H1 (cell line): ENCODE data around the gene SLC9A3. TPM values are rescaled to one million over a fixed set of nuclear protein-coding genes. Genes with fewer than 3 reads are reported as not detected.

Source experiments
- CTCF ChIA-PET: fragments of 300-600 bp; sonication (Branson Sonifier 250); formaldehyde crosslinking; loops from one replicate; lab custom pipeline; 2021; ENCODE audit not compliant: partially characterized antibody; lab: Charles Lee
- POLR2A ChIA-PET: fragments of 300-600 bp; sonication (Branson Sonifier 250); formaldehyde crosslinking; loops from one replicate; lab custom pipeline; 2021; ENCODE audit warnings: inconsistent platforms; ENCODE audit not compliant: partially characterized antibody; lab: Charles Lee
- DNase-seq, 2 experiments: peaks; one replicate each; pipeline versions ENCODE4 v3.0.0 to v3.0.0-alpha.2; 2010 to 2022; ENCODE audit warnings: low spot score in 2 of 2, low read depth in 1 of 2, mixed read lengths in 1 of 2
- FAIRE-seq: peaks from 2 replicates; lab custom pipeline; 2011; peaks lifted over from hg19 to GRCh38; lab: Jason Lieb, UNC
- H2AFZ ChIP-seq: 2 replicates; pipeline ENCODE4 v1.8.1; 2012; ENCODE audit warnings: low read length, inconsistent platforms
- H2AK5ac ChIP-seq: 2 replicates; pipeline ENCODE4 v1.6.1; 2013; ENCODE audit warnings: low read depth, low read length
- H2BK120ac ChIP-seq: replicated peaks from 2 replicates; pipeline ENCODE3; 2013; ENCODE audit warnings: low read depth, low read length, inconsistent platforms
- H2BK12ac ChIP-seq: 2 replicates; pipeline ENCODE4 v1.6.1; 2013; ENCODE audit warnings: low read depth, low read length
- H2BK15ac ChIP-seq: 2 replicates; pipeline ENCODE4 v1.6.1; 2013; ENCODE audit warnings: low read length
- H2BK20ac ChIP-seq: 2 replicates; pipeline ENCODE4 v1.6.1; 2013; ENCODE audit warnings: low read length
- H2BK5ac ChIP-seq: 2 replicates; pipeline ENCODE4 v1.6.1; 2013; ENCODE audit warnings: low read depth, low read length
- H3K14ac ChIP-seq: 2 replicates; pipeline ENCODE4 v1.6.1; 2013; ENCODE audit warnings: inconsistent platforms; ENCODE audit not compliant: insufficient read length
- H3K18ac ChIP-seq: 2 replicates; pipeline ENCODE4 v1.6.1; 2013; ENCODE audit warnings: low read length; ENCODE audit errors: extremely low read depth
- H3K23ac ChIP-seq: 2 replicates; pipeline ENCODE4 v1.6.1; 2013; ENCODE audit warnings: inconsistent platforms; ENCODE audit not compliant: insufficient read length
- H3K23me2 ChIP-seq: 2 replicates; pipeline ENCODE4 v1.6.1; 2013; ENCODE audit warnings: low read depth, low read length
- H3K27ac ChIP-seq: 2 replicates; pipeline ENCODE4 v1.6.1; 2011; ENCODE audit warnings: low read depth, low read length, inconsistent platforms
- H3K27me3 ChIP-seq, 4 experiments: replicated peaks in 1 of 4; 1 replicate in 1 of 4; 2 replicates in 3 of 4; pipeline versions ENCODE4 v1.6.1 to v1.8.1; 2011 to 2013; ENCODE audit warnings: low read length in 3 of 4, mild to moderate bottlenecking in 3 of 4, inconsistent platforms in 2 of 4, mixed read lengths in 2 of 4, moderate library complexity in 1 of 4; ENCODE audit not compliant: control insufficient read depth in 3 of 4, insufficient read depth in 3 of 4; ENCODE audit errors: extremely low read depth in 1 of 4
- H3K36me3 ChIP-seq, 4 experiments: 2 replicates each; pipeline versions ENCODE4 v1.6.1 to v1.8.1; 2011 to 2013; ENCODE audit warnings: mild to moderate bottlenecking in 4 of 4, low read length in 3 of 4, moderate library complexity in 2 of 4, control low read depth in 1 of 4, inconsistent platforms in 1 of 4; ENCODE audit not compliant: insufficient read depth in 4 of 4, control insufficient read depth in 2 of 4
- H3K4ac ChIP-seq: replicated peaks from 2 replicates; pipeline ENCODE3; 2013; ENCODE audit warnings: low read length, low read depth, mixed read lengths, inconsistent platforms; ENCODE audit not compliant: insufficient read length
- H3K4me1 ChIP-seq, 4 experiments: replicated peaks in 1 of 4; 1 replicate in 1 of 4; 2 replicates in 3 of 4; pipeline versions ENCODE4 v1.6.1 to v1.8.1; 2011 to 2013; ENCODE audit warnings: low read length in 3 of 4, inconsistent platforms in 2 of 4, mixed read lengths in 1 of 4; ENCODE audit not compliant: insufficient read depth in 4 of 4, control insufficient read depth in 3 of 4
- H3K4me2 ChIP-seq, 2 experiments: 2 replicates each; pipeline versions ENCODE4 v1.6.1 to v1.8.1; 2011 to 2013; ENCODE audit warnings: low read depth in 2 of 2, low read length in 2 of 2, control low read depth in 1 of 2, inconsistent platforms in 1 of 2, mild to moderate bottlenecking in 1 of 2; ENCODE audit not compliant: insufficient read depth in 1 of 2
- H3K4me3 ChIP-seq, 4 experiments: fragments of 200-600, 300-600 bp in 1 of 4; sonication (generic), shearing (Covaris generic), sonication (Bioruptor Twin) in 1 of 4; 2 replicates each; pipeline versions ENCODE4 v1.5.1 to v1.8.1; 2011 to 2016; ENCODE audit warnings: low read length in 4 of 4, low read depth in 3 of 4, control low read depth in 2 of 4, inconsistent platforms in 2 of 4, mild to moderate bottlenecking in 2 of 4, mixed read lengths in 1 of 4, moderate library complexity in 1 of 4; ENCODE audit not compliant: insufficient read depth in 2 of 4; ENCODE audit errors: extremely low read depth in 1 of 4
- H3K56ac ChIP-seq: replicated peaks from 2 replicates; pipeline ENCODE3; 2013; ENCODE audit warnings: low read depth, mild to moderate bottlenecking, mixed read lengths, low read length, inconsistent platforms; ENCODE audit not compliant: insufficient read length
- H3K79me1 ChIP-seq: 2 replicates; pipeline ENCODE4 v1.6.1; 2013; ENCODE audit warnings: low read depth, low read length, control low read depth
- H3K79me2 ChIP-seq, 2 experiments: 2 replicates each; pipeline versions ENCODE4 v1.6.1 to v1.8.1; 2012 to 2013; ENCODE audit warnings: low read length in 2 of 2, mild to moderate bottlenecking in 2 of 2, inconsistent platforms in 1 of 2; ENCODE audit not compliant: insufficient read depth in 2 of 2, control insufficient read depth in 1 of 2
- H3K9ac ChIP-seq, 4 experiments: replicated peaks in 1 of 4; 1 replicate in 1 of 4; 2 replicates in 3 of 4; pipeline versions ENCODE4 v1.6.1 to v1.8.1; 2011 to 2013; ENCODE audit warnings: low read depth in 3 of 4, low read length in 3 of 4, control low read depth in 2 of 4, mild to moderate bottlenecking in 2 of 4, moderate library complexity in 2 of 4, inconsistent platforms in 1 of 4; ENCODE audit errors: extremely low read depth in 1 of 4
- H3K9me3 ChIP-seq, 2 experiments: 2 replicates each; pipeline versions ENCODE4 v1.6.1 to v1.8.1; 2012 to 2013; ENCODE audit warnings: mild to moderate bottlenecking in 2 of 2, moderate library complexity in 2 of 2, control low read depth in 1 of 2, inconsistent platforms in 1 of 2, low read depth in 1 of 2, low read length in 1 of 2, mixed read lengths in 1 of 2; ENCODE audit not compliant: insufficient read depth in 2 of 2
- H4K20me1 ChIP-seq, 2 experiments: replicated peaks in 1 of 2; 2 replicates each; pipeline versions ENCODE3 to v1.8.1; 2011 to 2013; ENCODE audit warnings: inconsistent platforms in 2 of 2, low read length in 2 of 2, mild to moderate bottlenecking in 1 of 2; ENCODE audit not compliant: insufficient read depth in 2 of 2, control insufficient read depth in 1 of 2
- H4K5ac ChIP-seq: 2 replicates; pipeline ENCODE4 v1.6.1; 2013; ENCODE audit warnings: low read length, low read depth, mixed read lengths, inconsistent platforms; ENCODE audit not compliant: insufficient read length
- H4K8ac ChIP-seq: 2 replicates; pipeline ENCODE4 v1.8.0; 2013; ENCODE audit warnings: mild to moderate bottlenecking, moderate library complexity, low read length, inconsistent platforms; ENCODE audit not compliant: insufficient read depth; ENCODE audit errors: extremely low read depth
- H4K91ac ChIP-seq: replicated peaks from 2 replicates; pipeline ENCODE3; 2013; ENCODE audit warnings: low read length, mixed read lengths, inconsistent platforms; ENCODE audit not compliant: insufficient read length
- CBX8 ChIP-seq: fragments of 300-800, 300-1000 bp; sonication (generic); IDR thresholded peaks from 2 replicates; pipeline ENCODE4 v1.7.1; 2016; ENCODE audit warnings: low read depth, low read length, borderline replicate concordance
- CHD1 ChIP-seq: IDR thresholded peaks from 2 replicates; pipeline ENCODE4 v1.6.1; 2012; ENCODE audit warnings: low read depth, low read length, improper control_type of control experiment
- HDAC2 ChIP-seq, 2 experiments: fragments of 300-600 bp in 1 of 2; sonication (generic) in 1 of 2; IDR thresholded peaks; 2 replicates each; pipeline ENCODE4 v1.6.1; 2011 to 2012; ENCODE audit warnings: low read depth in 2 of 2, low read length in 2 of 2, mild to moderate bottlenecking in 2 of 2, moderate library complexity in 2 of 2, borderline replicate concordance in 1 of 2, inconsistent platforms in 1 of 2
- JUN ChIP-seq: IDR thresholded peaks from 2 replicates; pipeline ENCODE4 v1.6.1; 2011; ENCODE audit warnings: low read depth, mild to moderate bottlenecking, improper control_type of control experiment, low read length
- KDM5A ChIP-seq: fragments of 200-600 bp; IDR thresholded peaks from 2 replicates; pipeline ENCODE4 v1.7.1; 2012; ENCODE audit warnings: mild to moderate bottlenecking, low read length, inconsistent platforms, mixed read lengths
- MAFK ChIP-seq: IDR thresholded peaks from 2 replicates; pipeline ENCODE4 v1.6.1; 2012; ENCODE audit warnings: low read depth, mild to moderate bottlenecking, improper control_type of control experiment, low read length
- POLR2AphosphoS5 ChIP-seq: IDR thresholded peaks from 2 replicates; pipeline ENCODE4 v1.6.1; 2011; ENCODE audit warnings: low read depth, low read length
- POU5F1 ChIP-seq: IDR thresholded peaks from 2 replicates; pipeline ENCODE4 v1.6.1; 2011; ENCODE audit warnings: low read depth, mild to moderate bottlenecking, low read length, moderate library complexity
- RXRA ChIP-seq: IDR thresholded peaks from 2 replicates; pipeline ENCODE4 v1.6.1; 2011; ENCODE audit warnings: low read depth, mild to moderate bottlenecking, low read length, moderate library complexity; ENCODE audit not compliant: insufficient read depth
- SP4 ChIP-seq: IDR thresholded peaks from 2 replicates; pipeline ENCODE4 v1.6.1; 2012; ENCODE audit warnings: low read length, inconsistent platforms
- WGBS, 2 experiments: shearing (Covaris generic) in 1 of 2; methylation state at CpG; one replicate each; pipeline versions ENCODE4 v1.1.6 to v1.1.7; 2013 to 2015; ENCODE audit warnings: low lambda C conversion rate in 2 of 2, mixed read lengths in 2 of 2, inconsistent platforms in 1 of 2, low coverage in 1 of 2, missing lambda C conversion rate in 1 of 2; ENCODE audit not compliant: insufficient replicate concordance in 2 of 2, insufficient coverage in 1 of 2, insufficient read length in 1 of 2; ENCODE audit errors: extremely low coverage in 1 of 2, missing lambda C conversion rate in 1 of 2; 5-methylcytosine and 5-hydroxymethylcytosine counted together
- polyA plus RNA-seq, 7 experiments: library from polyadenylated mRNA; depleted of rRNA in 3 of 7; stranded (reverse) in 5 of 7; unstranded in 2 of 7; fragments of >200 nt in 5 of 7; fragments of 200-250 nt in 2 of 7; gene quantifications; 1 replicate in 5 of 7; 2 replicates in 1 of 7; 4 replicates in 1 of 7; pipeline versions ENCODE4 v1.2.1 to v1.2.3, GENCODE V29; 2011 to 2013; ENCODE audit warnings: missing spikeins in 2 of 7, mixed read lengths in 2 of 7
- total RNA-seq: library from RNA; stranded (reverse); fragmentation: NEBNext Ultra II Directional; extraction: Animal tissue kit (Norgen Biotek cat#: 25700); gene quantifications from 2 replicates; pipeline ENCODE4 v1.2.1, GENCODE V29; 2021

SLC9A3 gene
- total and polyA plus RNA-seq, 2 of the 8 experiments (the other 6 are each of a cell fraction or from before 2014, with no cell fraction given) = 0.95 to 1.0 TPM

DNA sequence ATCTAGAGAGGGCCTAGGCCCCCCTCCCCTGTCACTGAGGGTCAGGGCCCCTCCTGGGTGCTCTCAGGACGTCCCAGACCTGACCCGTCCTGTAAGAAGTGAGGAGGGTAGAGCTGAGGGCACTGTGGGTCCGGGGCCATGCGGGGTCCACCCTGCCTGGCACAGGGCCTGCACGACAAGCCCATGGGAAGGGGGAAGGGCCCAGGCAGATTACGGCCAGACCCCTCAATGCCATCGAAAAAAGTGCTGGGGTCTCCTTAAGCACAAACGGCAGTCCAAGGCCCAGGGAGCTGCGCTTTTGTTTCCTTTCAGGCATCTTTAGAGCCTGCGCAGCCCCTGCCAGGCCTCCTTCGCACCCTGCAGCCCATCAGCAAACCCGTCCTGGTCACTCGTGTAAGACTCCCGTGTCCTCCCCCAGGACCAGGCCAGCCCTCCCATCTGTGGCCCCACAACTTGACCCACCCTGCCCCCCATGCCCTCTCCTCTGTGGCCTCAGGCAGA, 85.7 kb downstream of the SLC9A3 start:
- CTCF ChIA-PET = interaction anchor here (0.6 to 2.0 kb wide), 7 partner anchors 8 to 121 kb away, joined by 3 to 9 read pairs (median 4); partner anchors contain the start of gene AHRR
- Histone ChIP-seq H2BK20ac (no peak overlapping the region), H3K23me2 (peaks cover 10% of the 10 kb centered on the region; the same call in 1 of the 2 replicates), H3K4ac (no peak overlapping the region), H4K91ac (no peak overlapping the region), H3K4me1 (peaks cover 0 to 6% (median 5%) of the 10 kb centered on the region in 4 experiments; a peak in 4 of 7 replicates), H3K27ac (no peak overlapping the region), H2AK5ac (no peak overlapping the region), H2BK5ac (no peak overlapping the region), H4K5ac (no peak overlapping the region), H3K36me3 (no peaks in the 10 kb centered on the region), H3K4me2 (no peak overlapping the region), H3K79me1 (peaks cover 2% of the 10 kb centered on the region; the same call in 1 of the 2 replicates), H3K23ac (no peak overlapping the region), H2BK15ac (no peak overlapping the region), H2BK12ac (no peak overlapping the region), H2AFZ (no peak overlapping the region), H2BK120ac (no peak overlapping the region), H3K79me2 (peaks cover 0 to 4% of the 10 kb centered on the region in 2 experiments; a peak in 1 of 4 replicates), H4K20me1 (peaks cover 0 to 5% of the 10 kb centered on the region in 2 experiments), H3K4me3 (no peak overlapping the region), H4K8ac (no peak overlapping the region), H3K56ac (no peak overlapping the region), H3K27me3 (no peaks in the 10 kb centered on the region), H3K9ac (no peak overlapping the region)
- DNase-seq = no peak
- POLR2A ChIA-PET = interaction anchor here (0.5 kb wide), 1 partner anchor 41 kb away, joined by 3 read pairs; no protein-coding TSS in a partner anchor
- no peak for FAIRE-seq
- TF ChIP-seq HDAC2 (IDR thresholded peaks at IDR 0.05; ENCODE audit: borderline replicate concordance in 1 of 2, low read depth in 2 of 2, low read length in 2 of 2) (no peak), CBX8 (no peak), CHD1 (no peak), POLR2AphosphoS5 (no peak), RXRA (no peak), JUN (no peak), MAFK (no peak), KDM5A (no peak), POU5F1 (no peak), SP4 (no peak)
- TF ChIP-seq, all 59 proteins: peak for 0
- Histone ChIP-seq H3K18ac (no peak overlapping the region), H3K9me3 (no peaks in the 10 kb centered on the region), H3K14ac (no peak overlapping the region)
- WGBS, 2 experiments = 78% methylated on average over 10 of the region's 14 CpGs; no CpG with 5 or more reads in 1 of the 2 experiments
